Measurements from ENCODE around the gene NDUFB4.
"Not testable (repeated sequence)": the region's sequence is repeated elsewhere in the genome, so short reads cannot be mapped to it uniquely, and the experiment has no call there.

NDUFB4 gene

GRCh38 chr3:120569222-120570057 is 26.7 kb upstream of the NDUFB4 start:
- DNase-seq (ENCODE audit: low spot score) = no peak

- DNase-seq (ENCODE audit: low spot score) = no peak
These were observed 24.1 kb upstream of the NDUFB4 start for GRCh38 chr3:120572027-120572426.

- no peak for DNase-seq (ENCODE audit: low spot score)
These were observed 8.7 kb upstream of the NDUFB4 start for GRCh38 chr3:120587332-120587975.

- no peak for DNase-seq (ENCODE audit: low spot score)
These were observed 384 bp upstream of the NDUFB4 start for GRCh38 chr3:120595788-120596115.

- no peak for DNase-seq (ENCODE audit: low spot score)
These were observed 702 bp downstream of the NDUFB4 start for GRCh38 chr3:120596853-120597223.

GRCh38 chr3:120597445-120598049 is 1.4 kb downstream of the NDUFB4 start:
- DNase-seq (ENCODE audit: low spot score) = no peak

GRCh38 chr3:120599211-120599610 is 3.1 kb downstream of the NDUFB4 start:
- DNase-seq (ENCODE audit: low spot score) = no peak

- DNase-seq (ENCODE audit: low spot score) = no peak
These were observed 5.4 kb downstream of the NDUFB4 start for GRCh38 chr3:120601554-120601953.

GRCh38 chr3:120602682-120603081 is 6.5 kb downstream of the NDUFB4 start:
- DNase-seq (ENCODE audit: low spot score) = no peak

GRCh38 chr3:120604382-120604781 is 8.2 kb downstream of the NDUFB4 start:
- no peak for DNase-seq (ENCODE audit: low spot score)

GRCh38 chr3:120604784-120605183 is 8.6 kb downstream of the NDUFB4 start:
- DNase-seq (ENCODE audit: low spot score) = no peak

- no peak for DNase-seq (ENCODE audit: low spot score)
These were observed 12.4 kb downstream of the NDUFB4 start for GRCh38 chr3:120608506-120608905.

GRCh38 chr3:120614765-120615164 is 18.6 kb downstream of the NDUFB4 start:
- no peak for DNase-seq (ENCODE audit: low spot score)

GRCh38 chr3:120615847-120616609 is 19.9 kb downstream of the NDUFB4 start:
- no peak for DNase-seq (ENCODE audit: low spot score)

GRCh38 chr3:120616745-120617144 is 20.6 kb downstream of the NDUFB4 start:
- not testable (repeated sequence) for DNase-seq (ENCODE audit: low spot score)

GRCh38 chr3:120622457-120622856 is 26.3 kb downstream of the NDUFB4 start:
- DNase-seq (ENCODE audit: low spot score) = no peak

- DNase-seq (ENCODE audit: low spot score) = no peak
These were observed 27.0 kb downstream of the NDUFB4 start for GRCh38 chr3:120622870-120623726.

GRCh38 chr3:120623727-120624093 is 27.6 kb downstream of the NDUFB4 start:
- DNase-seq (ENCODE audit: low spot score) = no peak

- DNase-seq (ENCODE audit: low spot score) = no peak
These were observed 29.0 kb downstream of the NDUFB4 start for GRCh38 chr3:120625159-120625586.

- DNase-seq (ENCODE audit: low spot score) = no peak
These were observed 38.4 kb downstream of the NDUFB4 start for GRCh38 chr3:120634539-120634938.

GRCh38 chr3:120636795-120637401 is 40.8 kb downstream of the NDUFB4 start:
- no peak for DNase-seq (ENCODE audit: low spot score)

Measured in CD4-positive, alpha-beta T cell treated with Interleukin-15 for 4 hours (primary cell).